GM15510 (cell line): ENCODE measurements around the gene COX19.

Source experiments
- POLR2A ChIP-seq: IDR thresholded peaks from 3 replicates; pipeline ENCODE4 v1.6.1; 2011; ENCODE audit warnings: borderline replicate concordance; ENCODE audit not compliant: insufficient read length; ENCODE audit errors: extremely low read depth

COX19 gene

GRCh38 chr7:999149-999879 lies 24.0 kb upstream of the COX19 start:
- TF ChIP-seq POLR2A = no peak

DNA sequence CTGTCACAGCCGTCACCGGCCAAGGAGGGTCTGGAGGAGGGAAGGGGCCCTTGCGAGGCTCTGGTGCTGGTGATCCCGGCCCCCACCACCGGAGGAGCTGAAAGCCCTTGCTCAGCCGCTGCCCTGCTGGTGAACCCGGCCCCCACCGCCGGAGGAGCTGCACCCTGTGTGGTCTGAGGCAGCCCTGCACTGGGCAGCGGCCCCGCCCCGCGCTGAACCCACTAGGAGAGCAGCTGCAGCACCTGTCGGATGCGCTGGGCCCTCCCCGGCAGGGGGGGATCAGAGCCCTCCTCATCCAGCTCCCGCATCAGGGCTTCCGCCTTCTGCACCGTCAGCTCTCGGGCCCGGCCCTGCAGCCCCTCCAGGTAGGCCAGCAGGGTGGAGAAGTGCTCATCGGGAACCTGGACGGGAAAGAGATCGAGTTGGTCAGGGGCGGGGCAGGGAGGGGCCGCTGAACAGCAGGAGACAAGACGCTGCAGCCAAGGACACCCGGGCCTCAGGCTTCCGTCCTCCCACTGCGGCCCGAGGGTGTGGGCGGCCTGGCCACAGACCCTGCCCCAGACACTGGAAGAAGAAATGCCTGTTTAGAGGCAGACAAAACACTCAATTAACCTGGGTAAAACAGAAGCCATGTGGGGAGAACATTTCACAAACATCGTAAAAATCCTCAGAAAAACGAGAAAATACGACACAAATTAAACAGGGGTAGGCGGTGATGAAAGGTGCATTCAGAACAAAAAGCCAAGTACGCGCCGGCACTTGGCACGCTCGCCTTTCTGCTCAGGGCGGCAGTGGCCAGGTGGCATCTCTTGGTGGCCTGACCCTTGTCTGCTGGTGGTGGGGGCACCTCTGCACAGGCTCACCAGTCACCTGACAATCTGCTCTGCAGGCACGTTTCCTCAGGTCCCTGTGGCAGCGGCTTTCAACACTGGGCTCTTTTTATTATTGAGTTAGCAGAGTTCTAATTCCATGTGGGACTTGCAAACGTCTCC lies 22.4 kb upstream of the COX19 start:
- TF ChIP-seq POLR2A = no peak

DNA sequence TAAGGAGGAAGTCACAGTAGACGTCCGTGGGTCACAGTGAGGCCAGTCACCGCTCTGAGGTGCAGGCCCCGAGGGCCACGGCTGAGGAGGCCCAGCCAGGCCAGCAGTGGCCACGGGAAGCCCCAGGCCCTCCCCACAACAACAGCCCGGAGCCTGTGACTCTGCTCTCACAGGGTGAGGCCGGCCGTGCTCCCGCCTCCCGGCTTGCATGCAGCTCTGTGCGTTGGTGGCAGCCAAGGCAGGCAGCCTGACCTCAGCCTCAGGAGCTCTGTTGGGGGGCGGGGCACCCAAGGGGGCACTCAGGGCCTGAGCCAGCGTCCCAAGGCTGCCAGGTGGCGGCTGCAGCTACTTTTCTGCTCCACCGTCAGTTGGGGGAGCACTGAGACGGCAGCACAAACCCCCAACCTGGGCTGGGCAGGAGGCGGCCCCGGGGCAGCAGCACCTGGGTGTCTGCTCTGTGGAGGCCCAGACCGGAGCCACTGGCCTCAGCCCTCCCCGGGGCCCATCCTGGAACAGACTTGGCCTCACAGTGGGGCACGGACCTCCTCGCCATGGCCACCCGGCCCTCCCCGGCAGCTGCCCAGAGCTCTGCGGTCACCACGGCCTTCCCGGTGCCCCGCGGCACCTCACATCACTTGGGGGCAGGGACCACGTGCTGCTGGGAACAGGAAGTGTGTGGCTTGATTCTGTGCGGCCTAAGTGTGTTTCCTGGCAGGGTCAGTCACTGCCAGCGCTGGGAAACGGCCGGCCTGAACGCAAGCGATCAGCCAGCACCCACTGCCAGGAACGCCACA lies 20.9 kb upstream of the COX19 start:
- no peak for TF ChIP-seq POLR2A

GRCh38 chr7:995571-995970 lies 20.2 kb upstream of the COX19 start:
- TF ChIP-seq POLR2A = no peak

GRCh38 chr7:994592-995308 lies 19.4 kb upstream of the COX19 start:
- TF ChIP-seq POLR2A = no peak

- no peak for TF ChIP-seq POLR2A
These were observed 17.6 kb upstream of the COX19 start for GRCh38 chr7:992709-993607.

DNA sequence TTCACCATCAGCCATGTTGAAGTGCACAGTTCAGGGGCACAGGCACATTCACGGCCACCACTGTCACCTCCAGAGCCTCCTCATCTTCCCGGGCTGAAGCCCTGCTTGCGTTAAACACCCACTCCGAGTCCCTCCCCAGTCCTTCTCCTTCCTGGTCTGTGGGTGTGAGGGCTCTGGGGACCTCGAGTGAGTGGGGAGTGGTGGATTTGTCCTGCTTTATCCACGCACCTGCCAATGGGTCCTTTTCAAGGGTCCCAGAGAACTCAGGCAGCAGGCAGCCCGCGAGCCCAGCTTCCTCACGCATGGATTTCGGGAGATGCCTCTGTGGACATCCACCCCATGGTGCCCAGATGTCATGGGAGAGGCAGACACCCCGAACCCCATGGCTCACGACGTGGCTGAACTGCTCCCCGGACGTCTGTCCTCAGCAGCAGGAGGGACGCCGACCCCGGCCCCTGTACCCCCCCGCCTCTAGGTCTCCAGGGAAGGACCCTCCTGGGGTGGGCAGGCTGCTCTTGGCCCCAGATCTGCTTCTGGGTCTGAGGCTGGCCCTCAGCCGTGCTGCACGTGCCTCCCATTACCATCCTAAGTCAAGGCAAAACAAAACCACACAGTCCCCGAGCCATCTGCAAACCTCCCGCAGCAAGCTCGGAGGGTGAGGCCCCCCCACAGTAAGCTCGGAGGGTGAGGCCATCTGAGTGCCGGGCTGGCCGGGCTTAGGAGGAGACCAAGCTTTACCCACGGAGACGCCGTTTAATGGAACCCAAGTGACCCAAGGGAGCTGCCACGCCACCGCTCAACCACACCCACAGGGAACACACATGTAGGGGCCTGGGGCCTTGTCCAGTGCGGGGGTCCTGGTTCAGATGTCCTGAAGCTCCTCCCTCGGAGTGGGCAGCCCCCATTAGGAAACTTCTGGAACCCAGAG lies 16.6 kb upstream of the COX19 start:
- TF ChIP-seq POLR2A = no peak

- TF ChIP-seq POLR2A = no peak
These were observed 15.8 kb upstream of the COX19 start for GRCh38 chr7:990933-991728.

DNA sequence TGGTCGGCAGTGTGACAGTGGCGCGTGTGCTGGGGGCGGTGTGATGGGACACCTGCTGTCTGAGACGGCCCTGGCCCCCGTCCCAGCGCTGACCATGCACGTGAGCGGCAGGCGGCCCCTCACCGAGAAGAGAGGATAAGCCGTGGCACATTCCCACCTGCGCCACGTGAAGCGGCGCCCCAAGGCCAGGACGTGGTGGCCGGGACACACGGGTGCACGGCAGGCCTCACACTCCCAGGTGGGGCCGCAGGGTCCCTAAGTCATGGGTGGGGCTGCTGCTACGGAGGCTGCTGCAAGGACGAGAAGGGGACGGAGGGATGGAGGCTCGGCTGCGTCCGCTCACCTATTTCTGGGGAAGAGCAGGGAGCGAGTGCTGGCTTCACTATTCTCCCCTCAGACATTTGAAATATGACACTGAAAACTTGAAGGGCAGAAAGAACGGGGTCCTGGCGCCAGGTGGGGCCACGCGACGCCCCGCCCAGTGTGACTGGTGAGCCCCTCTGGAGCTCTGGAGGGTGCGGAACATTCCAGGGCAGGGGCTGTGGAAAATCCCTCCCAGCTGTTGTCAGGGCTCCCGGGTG lies 15.1 kb upstream of the COX19 start:
- no peak for TF ChIP-seq POLR2A

DNA sequence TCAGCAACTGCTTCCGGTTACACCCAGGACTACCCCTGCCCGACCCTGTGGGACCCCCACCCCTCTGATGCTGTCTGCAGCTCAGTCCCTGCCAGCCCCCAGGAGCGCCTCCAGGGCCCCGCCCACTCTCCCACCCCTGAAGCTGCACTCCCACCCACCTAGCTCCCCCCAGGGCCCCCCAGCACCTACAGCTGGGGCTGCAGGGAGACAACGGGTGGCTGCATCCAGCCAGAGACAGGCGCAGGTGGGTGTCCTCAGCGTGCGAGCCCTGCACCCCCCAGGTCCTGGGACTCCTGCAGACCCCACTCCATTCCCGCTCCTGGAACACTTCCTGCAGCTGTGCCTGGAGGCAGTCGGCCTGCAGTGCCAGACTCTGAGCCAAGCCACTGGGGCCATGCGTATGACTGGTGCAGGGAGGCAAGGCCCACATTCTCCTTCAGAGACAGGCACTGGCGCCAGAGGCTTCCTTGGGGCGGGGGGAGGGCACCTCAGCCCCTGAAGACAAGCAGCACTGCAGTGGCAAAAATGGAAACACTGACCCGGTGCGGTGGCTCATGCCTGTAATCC lies 13.7 kb upstream of the COX19 start:
- TF ChIP-seq POLR2A = no peak

DNA sequence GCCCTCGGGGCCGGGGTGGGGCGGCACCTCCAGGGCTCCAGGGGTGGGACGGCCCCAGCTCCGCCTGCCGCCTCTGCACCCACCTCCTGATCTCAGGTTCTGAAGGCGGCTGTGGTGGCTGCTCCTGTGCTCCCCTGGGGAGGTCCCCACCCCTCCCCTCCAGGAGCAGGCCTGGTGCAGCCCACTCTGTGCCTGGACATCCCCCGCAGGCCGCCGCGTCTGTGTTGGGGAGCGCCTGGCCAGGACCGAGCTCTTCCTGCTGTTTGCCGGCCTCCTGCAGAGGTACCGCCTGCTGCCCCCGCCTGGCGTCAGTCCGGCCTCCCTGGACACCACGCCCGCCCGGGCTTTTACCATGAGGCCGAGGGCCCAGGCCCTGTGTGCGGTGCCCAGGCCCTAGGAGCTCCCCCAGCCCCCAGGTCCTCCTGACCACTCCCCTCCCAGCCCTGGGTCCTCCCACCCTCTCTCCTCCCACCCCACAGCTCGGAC lies 13.1 kb upstream of the COX19 start:
- no peak for TF ChIP-seq POLR2A

GRCh38 chr7:987909-988308 lies 12.6 kb upstream of the COX19 start:
- TF ChIP-seq POLR2A = no peak
